Measurements from ENCODE around the gene TMEM217.

The TMEM217 gene

DNA sequence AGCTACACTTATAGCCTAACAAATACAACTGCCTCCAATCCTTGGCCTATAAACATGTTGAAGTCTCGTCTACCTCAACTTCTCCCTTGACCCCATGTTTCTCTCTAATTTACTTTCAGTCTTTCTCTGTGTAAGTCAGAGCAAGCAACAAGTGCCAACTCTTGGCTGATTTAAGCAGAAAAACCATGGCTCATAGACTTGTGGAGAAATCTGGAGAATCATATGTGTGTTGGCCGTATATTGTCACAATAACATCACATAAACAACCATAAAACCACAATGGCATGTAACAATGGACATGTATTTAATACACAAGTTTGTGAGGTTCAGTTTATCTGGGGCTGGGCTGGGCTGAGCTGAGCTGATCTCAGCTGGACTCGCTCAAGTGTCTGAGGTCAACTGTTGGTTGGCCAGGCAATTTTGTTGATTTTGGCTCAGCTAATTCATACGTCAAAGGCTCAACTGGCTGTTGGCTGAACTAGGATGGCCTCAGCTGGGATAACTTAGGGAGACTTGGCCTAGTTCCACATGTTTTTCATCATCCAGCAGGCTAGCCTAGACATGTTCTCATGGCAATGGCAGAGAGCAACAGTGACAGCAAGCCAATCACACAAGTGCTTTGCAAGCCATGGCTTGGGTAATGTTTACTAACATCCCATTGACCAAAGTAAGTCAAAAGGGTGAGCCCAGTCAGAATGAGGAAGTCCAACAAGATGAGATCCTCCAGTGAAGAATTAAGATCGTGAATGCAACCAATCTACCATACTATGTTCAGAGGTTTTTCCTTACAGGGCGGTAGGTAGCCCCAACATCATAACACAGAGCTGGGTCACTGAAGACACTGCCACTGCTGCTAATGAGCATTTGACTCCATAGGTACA, 13.3 kb downstream of the TMEM217 start:
- Histone ChIP-seq H3F3A (ENCODE audit: insufficient read depth) (no peaks in the 10 kb centered on the region), H3K9ac (ENCODE audit: low read length) (no peak overlapping the region), H3K27me3 (ENCODE audit: low read length) (no peaks in the 10 kb centered on the region), H3K79me2 (ENCODE audit: insufficient read depth, low read length) (no peaks in the 10 kb centered on the region), H3K9me2 (replicated peaks; ENCODE audit: insufficient read depth, low read length) (no peaks in the 10 kb centered on the region), H4K20me1 (ENCODE audit: low read depth, low read length) (no peaks in the 10 kb centered on the region), H3K4me3 (ENCODE audit: insufficient read depth, low read length, poor library complexity, severe bottlenecking) (no peak overlapping the region), H3K9me3 (ENCODE audit: insufficient read depth, low read length) (no peaks in the 10 kb centered on the region), H3K36me3 (ENCODE audit: low read length) (no peaks in the 10 kb centered on the region), H3K27ac (ENCODE audit: low read depth, low read length) (no peak overlapping the region), H3K4me2 (ENCODE audit: low read depth, low read length, poor library complexity, severe bottlenecking) (no peak overlapping the region), H2AFZ (ENCODE audit: low read depth, low read length, severe bottlenecking) (no peak overlapping the region)
- TF ChIP-seq CTCF (IDR thresholded peaks at IDR 0.05; ENCODE audit: insufficient read depth, low read length, poor library complexity, severe bottlenecking) (no peak), EZH2phosphoT487 (conservative IDR thresholded peaks at IDR 0.05; ENCODE audit: low read length) (no peak)

- Histone ChIP-seq H3K4me2 (ENCODE audit: low read depth, low read length, poor library complexity, severe bottlenecking) (no peak overlapping the region), H3K9ac (ENCODE audit: low read length) (no peak overlapping the region), H3F3A (ENCODE audit: insufficient read depth) (no peaks in the 10 kb centered on the region), H3K9me3 (ENCODE audit: insufficient read depth, low read length) (no peaks in the 10 kb centered on the region), H3K9me2 (replicated peaks; ENCODE audit: insufficient read depth, low read length) (no peaks in the 10 kb centered on the region), H3K4me3 (ENCODE audit: insufficient read depth, low read length, poor library complexity, severe bottlenecking) (no peak overlapping the region), H4K20me1 (ENCODE audit: low read depth, low read length) (no peaks in the 10 kb centered on the region), H3K79me2 (ENCODE audit: insufficient read depth, low read length) (no peaks in the 10 kb centered on the region), H3K36me3 (ENCODE audit: low read length) (no peaks in the 10 kb centered on the region), H3K27me3 (ENCODE audit: low read length) (no peaks in the 10 kb centered on the region), H2AFZ (ENCODE audit: low read depth, low read length, severe bottlenecking) (no peak overlapping the region), H3K27ac (ENCODE audit: low read depth, low read length) (no peak overlapping the region)
- TF ChIP-seq CTCF (IDR thresholded peaks at IDR 0.05; ENCODE audit: insufficient read depth, low read length, poor library complexity, severe bottlenecking) (no peak), EZH2phosphoT487 (conservative IDR thresholded peaks at IDR 0.05; ENCODE audit: low read length) (no peak)
Observed at GRCh38 chr6:37243816-37244370, 14.1 kb downstream of the TMEM217 start.

- Histone ChIP-seq H3K79me2 (ENCODE audit: insufficient read depth, low read length) (no peaks in the 10 kb centered on the region), H3K27me3 (ENCODE audit: low read length) (no peaks in the 10 kb centered on the region), H4K20me1 (ENCODE audit: low read depth, low read length) (no peaks in the 10 kb centered on the region), H3K36me3 (ENCODE audit: low read length) (no peaks in the 10 kb centered on the region), H3K4me2 (ENCODE audit: low read depth, low read length, poor library complexity, severe bottlenecking) (no peak overlapping the region), H3K27ac (ENCODE audit: low read depth, low read length) (no peak overlapping the region), H3K9me2 (replicated peaks; ENCODE audit: insufficient read depth, low read length) (no peaks in the 10 kb centered on the region), H3K4me3 (ENCODE audit: insufficient read depth, low read length, poor library complexity, severe bottlenecking) (no peak overlapping the region), H3F3A (ENCODE audit: insufficient read depth) (no peaks in the 10 kb centered on the region), H3K9ac (ENCODE audit: low read length) (no peak overlapping the region), H2AFZ (ENCODE audit: low read depth, low read length, severe bottlenecking) (no peak overlapping the region), H3K9me3 (ENCODE audit: insufficient read depth, low read length) (no peaks in the 10 kb centered on the region)
- no peak for TF ChIP-seq EZH2phosphoT487 (conservative IDR thresholded peaks at IDR 0.05; ENCODE audit: low read length)
- no peak for TF ChIP-seq CTCF (IDR thresholded peaks at IDR 0.05; ENCODE audit: insufficient read depth, low read length, poor library complexity, severe bottlenecking)
Observed at GRCh38 chr6:37243131-37243815, 14.7 kb downstream of the TMEM217 start.

Data from SU-DHL-6 (cell line).